Measurements from ENCODE around the gene PLOD1.

Gene PLOD1

DNA sequence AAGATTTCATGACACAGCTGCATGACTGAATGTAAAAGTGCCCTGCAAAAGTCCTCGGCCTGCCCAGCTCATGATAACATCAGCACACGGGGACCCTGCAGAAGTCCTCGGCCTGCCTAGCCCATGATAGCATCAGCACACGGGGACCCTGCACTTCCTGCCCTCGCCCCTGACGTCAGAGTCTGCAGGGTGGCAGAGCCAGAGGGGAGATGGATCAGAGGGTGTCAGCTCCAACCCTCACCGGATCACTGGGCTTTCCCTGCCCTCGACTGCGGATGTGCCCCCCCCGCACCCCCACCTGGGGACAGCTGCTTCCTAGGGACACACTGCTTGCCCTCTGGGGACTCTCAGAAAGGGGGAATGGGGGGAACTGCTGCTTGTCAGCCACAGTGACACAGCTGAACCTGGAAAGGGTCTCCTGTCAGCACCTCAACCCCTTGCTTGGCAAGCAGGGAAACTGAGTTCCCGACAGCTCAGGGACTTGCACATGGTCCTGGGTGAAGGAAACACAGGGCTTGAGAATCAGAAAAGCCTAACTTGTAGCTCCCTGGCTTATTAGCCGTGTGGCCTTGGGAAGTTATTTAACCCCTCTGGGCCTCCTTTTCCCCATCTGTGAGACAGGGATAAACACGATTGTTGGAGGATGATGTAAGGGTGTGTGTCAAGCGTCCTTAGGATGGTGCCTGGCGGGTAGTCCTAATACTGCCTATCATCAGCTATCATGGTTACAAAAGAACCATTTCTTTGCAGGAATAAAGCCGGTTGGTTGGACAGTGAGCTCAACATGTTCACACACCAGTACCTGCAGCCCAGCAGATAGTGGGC, 76.4 kb downstream of the PLOD1 start:
- H3K36me3 ChIP-seq (ENCODE audit: control insufficient read depth in 2 of 2, insufficient read depth in 1 of 2, low read length in 2 of 2) = peaks cover 8 to 66% of the 10 kb centered on the region in 2 experiments; a peak in 2 of 3 replicates
- TF ChIP-seq ZNF404 (tag by site-specific recombination; IDR thresholded peaks at IDR 0.05) (no peak), ZNF335 (tag by site-specific recombination; conservative IDR thresholded peaks at IDR 0.05) (no peak), ZNF561 (tag by site-specific recombination; IDR thresholded peaks at IDR 0.05; ENCODE audit: borderline replicate concordance) (no peak), PRDM1 (tag by site-specific recombination; IDR thresholded peaks at IDR 0.05) (no peak), SALL2 (tag by site-specific recombination; IDR thresholded peaks at IDR 0.05; ENCODE audit: borderline replicate concordance) (no peak), ZNF677 (tag by site-specific recombination; IDR thresholded peaks at IDR 0.05) (no peak), ZNF571 (tag by site-specific recombination; IDR thresholded peaks at IDR 0.05) (no peak), ZFP41 (tag by site-specific recombination; IDR thresholded peaks at IDR 0.05; ENCODE audit: borderline replicate concordance) (no peak)
- TF ChIP-seq, protein P1, sequence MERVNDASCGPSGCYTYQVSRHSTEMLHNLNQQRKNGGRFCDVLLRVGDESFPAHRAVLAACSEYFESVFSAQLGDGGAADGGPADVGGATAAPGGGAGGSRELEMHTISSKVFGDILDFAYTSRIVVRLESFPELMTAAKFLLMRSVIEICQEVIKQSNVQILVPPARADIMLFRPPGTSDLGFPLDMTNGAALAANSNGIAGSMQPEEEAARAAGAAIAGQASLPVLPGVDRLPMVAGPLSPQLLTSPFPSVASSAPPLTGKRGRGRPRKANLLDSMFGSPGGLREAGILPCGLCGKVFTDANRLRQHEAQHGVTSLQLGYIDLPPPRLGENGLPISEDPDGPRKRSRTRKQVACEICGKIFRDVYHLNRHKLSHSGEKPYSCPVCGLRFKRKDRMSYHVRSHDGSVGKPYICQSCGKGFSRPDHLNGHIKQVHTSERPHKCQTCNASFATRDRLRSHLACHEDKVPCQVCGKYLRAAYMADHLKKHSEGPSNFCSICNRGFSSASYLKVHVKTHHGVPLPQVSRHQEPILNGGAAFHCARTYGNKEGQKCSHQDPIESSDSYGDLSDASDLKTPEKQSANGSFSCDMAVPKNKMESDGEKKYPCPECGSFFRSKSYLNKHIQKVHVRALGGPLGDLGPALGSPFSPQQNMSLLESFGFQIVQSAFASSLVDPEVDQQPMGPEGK (tag by site-specific recombination; IDR thresholded peaks at IDR 0.05) = no peak
- POLR2A ChIA-PET = interaction anchor here (1.2 to 1.5 kb wide), 2 partner anchors 8 to 102 kb away, joined by 3 to 8 read pairs; partner anchors contain the start of gene MIIP

DNA sequence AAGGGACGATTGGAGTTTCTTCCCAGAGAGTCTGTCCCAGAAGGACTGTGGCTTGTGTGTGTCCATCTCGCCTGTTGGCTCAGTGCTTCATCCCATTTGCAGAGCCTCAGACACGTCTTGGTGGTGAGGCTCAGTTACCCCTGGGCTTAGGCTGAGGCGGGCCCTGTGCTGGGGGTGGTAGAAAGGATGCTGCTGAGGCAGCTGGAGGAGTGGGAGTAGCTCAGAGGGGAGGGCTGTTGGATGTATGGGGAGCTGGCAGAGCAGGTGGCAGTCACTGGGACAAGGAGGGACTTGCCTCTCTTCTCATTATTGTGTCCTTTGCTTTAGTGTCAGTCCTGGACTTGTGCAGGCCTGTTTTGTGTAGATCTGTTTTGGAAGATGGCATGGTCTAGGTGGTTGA, 77.5 kb downstream of the PLOD1 start:
- Histone ChIP-seq H3K4me1 (ENCODE audit: control insufficient read depth, insufficient read depth, low read length) (no peaks in the 10 kb centered on the region), H3K36me3 (ENCODE audit: control insufficient read depth in 2 of 2, insufficient read depth in 1 of 2, low read length in 2 of 2) (peaks cover 8 to 55% of the 10 kb centered on the region in 2 experiments; a peak in 2 of 3 replicates), H3K27ac (ENCODE audit: extremely low read depth, low read depth, low read length) (no peak overlapping the region), H3K9me3 (ENCODE audit: control insufficient read depth, insufficient read depth, low read depth, low read length) (no peaks in the 10 kb centered on the region), H3K4me3 (ENCODE audit: low read depth, low read length) (no peak overlapping the region)
- ChIA-PET POLR2A (no interaction called here), CTCF (no interaction called here)
- TF ChIP-seq ZSCAN16 (tag by site-specific recombination; IDR thresholded peaks at IDR 0.05) = peak; percentile 54; the same call in 1 of the 2 replicates
- no peak for TF ChIP-seq RBAK (tag by site-specific recombination; IDR thresholded peaks at IDR 0.05)
- TF ChIP-seq KLF16 (tag by site-specific recombination; IDR thresholded peaks at IDR 0.05) = no peak
- peak; percentile 39; the same call in 1 of the 2 replicates for TF ChIP-seq ZNF600 (tag by site-specific recombination; IDR thresholded peaks at IDR 0.05)
- TF ChIP-seq ZNF394 (tag by site-specific recombination; IDR thresholded peaks at IDR 0.05; ENCODE audit: borderline replicate concordance) = peak; percentile 77; the same call in 1 of the 2 replicates

More for the DNA sequence above, 76.4 kb downstream of the PLOD1 start:
- CTCF ChIA-PET = interaction anchor here (0.6 to 1.1 kb wide), 2 partner anchors 68 to 103 kb away, joined by 3 read pairs; no protein-coding TSS in a partner anchor
- Histone ChIP-seq H3K9me3 (ENCODE audit: control insufficient read depth, insufficient read depth, low read depth, low read length) (no peaks in the 10 kb centered on the region), H3K4me3 (ENCODE audit: low read depth, low read length) (no peak overlapping the region), H3K27ac (ENCODE audit: extremely low read depth, low read depth, low read length) (no peak overlapping the region), H3K4me1 (ENCODE audit: control insufficient read depth, insufficient read depth, low read length) (no peaks in the 10 kb centered on the region)

DNA sequence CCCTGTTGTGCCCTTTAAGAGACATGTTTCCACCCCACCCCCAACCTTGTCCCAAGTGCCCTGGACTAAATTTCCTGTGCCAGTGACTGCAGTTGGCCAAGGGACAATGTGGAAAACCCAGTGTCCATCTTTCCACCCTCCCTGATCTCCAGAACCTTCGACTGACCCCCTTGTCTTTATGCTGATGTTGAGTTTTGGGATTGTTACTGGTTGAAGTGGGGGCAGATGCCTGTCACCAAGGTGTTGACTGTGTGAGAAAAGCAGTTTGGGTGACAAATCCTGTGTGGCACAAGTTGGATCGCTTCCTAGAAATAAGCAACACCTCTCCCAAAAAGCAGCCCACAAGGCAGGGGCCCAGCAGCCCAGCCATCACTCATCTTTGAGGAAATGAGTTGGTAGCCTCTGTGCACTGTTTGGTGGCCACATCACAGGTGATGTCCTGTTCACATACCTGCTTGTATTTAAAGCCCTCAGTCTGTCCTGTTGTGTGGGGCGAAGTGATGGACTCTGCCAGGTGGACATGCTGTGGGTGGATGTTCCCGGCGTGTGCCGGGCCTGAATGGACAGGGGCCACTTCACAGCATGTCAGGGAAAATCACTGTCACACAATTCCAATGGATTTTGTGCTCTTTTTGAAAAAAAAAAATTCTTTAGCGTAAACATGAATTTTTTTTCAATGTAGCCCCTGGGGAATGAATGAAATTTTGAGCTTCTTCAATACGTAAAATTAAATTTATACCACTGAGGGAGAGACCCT, 78.2 kb downstream of the PLOD1 start:
- no peak overlapping the region for H3K4me3 ChIP-seq (ENCODE audit: low read depth, low read length)
- H3K4me1 ChIP-seq (ENCODE audit: control insufficient read depth, insufficient read depth, low read length) = no peaks in the 10 kb centered on the region
- ChIA-PET POLR2A (no interaction called here), CTCF (interaction anchor here (0.7 to 0.8 kb wide), 3 partner anchors 11 to 53 kb away, joined by 3 read pairs; no protein-coding TSS in a partner anchor)
- no peaks in the 10 kb centered on the region for H3K9me3 ChIP-seq (ENCODE audit: control insufficient read depth, insufficient read depth, low read depth, low read length)
- no peak overlapping the region for H3K27ac ChIP-seq (ENCODE audit: extremely low read depth, low read depth, low read length)
- peaks cover 8 to 48% of the 10 kb centered on the region in 2 experiments; a peak in 2 of 3 replicates for H3K36me3 ChIP-seq (ENCODE audit: control insufficient read depth in 2 of 2, insufficient read depth in 1 of 2, low read length in 2 of 2)
- TF ChIP-seq, protein P2, sequence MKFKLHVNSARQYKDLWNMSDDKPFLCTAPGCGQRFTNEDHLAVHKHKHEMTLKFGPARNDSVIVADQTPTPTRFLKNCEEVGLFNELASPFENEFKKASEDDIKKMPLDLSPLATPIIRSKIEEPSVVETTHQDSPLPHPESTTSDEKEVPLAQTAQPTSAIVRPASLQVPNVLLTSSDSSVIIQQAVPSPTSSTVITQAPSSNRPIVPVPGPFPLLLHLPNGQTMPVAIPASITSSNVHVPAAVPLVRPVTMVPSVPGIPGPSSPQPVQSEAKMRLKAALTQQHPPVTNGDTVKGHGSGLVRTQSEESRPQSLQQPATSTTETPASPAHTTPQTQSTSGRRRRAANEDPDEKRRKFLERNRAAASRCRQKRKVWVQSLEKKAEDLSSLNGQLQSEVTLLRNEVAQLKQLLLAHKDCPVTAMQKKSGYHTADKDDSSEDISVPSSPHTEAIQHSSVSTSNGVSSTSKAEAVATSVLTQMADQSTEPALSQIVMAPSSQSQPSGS (tag by site-specific recombination; IDR thresholded peaks at IDR 0.05; ENCODE audit: low read depth) = no peak
- TF ChIP-seq ZFHX2 (tag by site-specific recombination; conservative IDR thresholded peaks at IDR 0.05) (no peak), ZNF24 (tag by site-specific recombination; IDR thresholded peaks at IDR 0.05) (no peak), YY2 (tag by site-specific recombination; IDR thresholded peaks at IDR 0.05) (no peak), GLI2 (tag by site-specific recombination; IDR thresholded peaks at IDR 0.05; ENCODE audit: borderline replicate concordance, low read depth) (no peak), IKZF3 (tag by site-specific recombination; IDR thresholded peaks at IDR 0.05) (no peak), ZNF664 (tag by site-specific recombination; IDR thresholded peaks at IDR 0.05) (no peak), YY1 (tag by site-specific recombination; IDR thresholded peaks at IDR 0.05) (no peak)
- TF ChIP-seq, protein P3, sequence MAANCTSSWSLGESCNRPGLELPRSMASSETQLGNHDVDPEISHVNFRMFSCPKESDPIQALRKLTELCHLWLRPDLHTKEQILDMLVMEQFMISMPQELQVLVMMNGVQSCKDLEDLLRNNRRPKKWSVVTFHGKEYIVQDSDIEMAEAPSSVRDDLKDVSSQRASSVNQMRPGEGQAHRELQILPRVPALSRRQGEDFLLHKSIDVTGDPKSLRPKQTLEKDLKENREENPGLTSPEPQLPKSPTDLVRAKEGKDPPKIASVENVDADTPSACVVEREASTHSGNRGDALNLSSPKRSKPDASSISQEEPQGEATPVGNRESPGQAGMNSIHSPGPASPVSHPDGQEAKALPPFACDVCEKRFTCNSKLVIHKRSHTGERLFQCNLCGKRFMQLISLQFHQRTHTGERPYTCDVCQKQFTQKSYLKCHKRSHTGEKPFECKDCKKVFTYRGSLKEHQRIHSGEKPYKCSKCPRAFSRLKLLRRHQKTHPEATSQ (tag by site-specific recombination; IDR thresholded peaks at IDR 0.05) = no peak
- TF ChIP-seq, protein P4, sequence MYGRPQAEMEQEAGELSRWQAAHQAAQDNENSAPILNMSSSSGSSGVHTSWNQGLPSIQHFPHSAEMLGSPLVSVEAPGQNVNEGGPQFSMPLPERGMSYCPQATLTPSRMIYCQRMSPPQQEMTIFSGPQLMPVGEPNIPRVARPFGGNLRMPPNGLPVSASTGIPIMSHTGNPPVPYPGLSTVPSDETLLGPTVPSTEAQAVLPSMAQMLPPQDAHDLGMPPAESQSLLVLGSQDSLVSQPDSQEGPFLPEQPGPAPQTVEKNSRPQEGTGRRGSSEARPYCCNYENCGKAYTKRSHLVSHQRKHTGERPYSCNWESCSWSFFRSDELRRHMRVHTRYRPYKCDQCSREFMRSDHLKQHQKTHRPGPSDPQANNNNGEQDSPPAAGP (tag by site-specific recombination; IDR thresholded peaks at IDR 0.05) = no peak
